Epithelial cell of esophagus (primary cell): ENCODE measurements around the gene INKA1.
A peak's percentile ranks its signal among the peaks of the same experiment; 100 is the strongest.
"Not testable (repeated sequence)": the region's sequence is repeated elsewhere in the genome, so short reads cannot be mapped to it uniquely, and the experiment has no call there.

Experiments
- DNase-seq: peaks from one replicate; pipeline ENCODE4 v3.0.0; 2010; ENCODE audit warnings: low read depth
- H3K4me3 ChIP-seq: 2 replicates; pipeline ENCODE4 v1.5.1; 2011; ENCODE audit warnings: mild to moderate bottlenecking, low read length, control low read depth
- CTCF ChIP-seq: IDR thresholded peaks from 2 replicates; pipeline ENCODE4 v1.5.1; 2011; ENCODE audit warnings: low read depth, mild to moderate bottlenecking, low read length, control low read depth, inconsistent platforms; ENCODE audit not compliant: insufficient read depth; ENCODE audit errors: missing control alignments

The INKA1 gene

GRCh38 chr3:49780080-49780974, 22.7 kb upstream of the INKA1 start:
- no peak overlapping the region for H3K4me3 ChIP-seq
- TF ChIP-seq CTCF, result no peak
- no peak for DNase-seq

GRCh38 chr3:49780975-49781365, 22.1 kb upstream of the INKA1 start:
- DNase-seq, H3K4me3 ChIP-seq: not testable (repeated sequence)

- TF ChIP-seq CTCF, result no peak
- H3K4me3 ChIP-seq, result no peak overlapping the region
- no peak for DNase-seq
These were observed 21.5 kb upstream of the INKA1 start for GRCh38 chr3:49781415-49782199.

- not testable (repeated sequence) for DNase-seq, H3K4me3 ChIP-seq
These were observed 20.8 kb upstream of the INKA1 start for GRCh38 chr3:49782277-49782676.

GRCh38 chr3:49785565-49786356, 17.3 kb upstream of the INKA1 start:
- peak overlapping the region; percentile 90 for H3K4me3 ChIP-seq
- no peak for TF ChIP-seq CTCF
- peak; percentile 37 for DNase-seq

- H3K4me3 ChIP-seq, result peak within 1 kb of the TSS; percentile 90
- DNase-seq, result peak; percentile 100
- no peak for TF ChIP-seq CTCF
These were observed 16.5 kb upstream of the INKA1 start, which contains the start of gene IP6K1 for GRCh38 chr3:49786357-49787181. Gene IP6K1 (minus strand): TSS chr3:49786542. CDS start chr3:49748040, 38,502 bp downstream.

GRCh38 chr3:49787182-49787464, 15.9 kb upstream of the INKA1 start:
- no peak for TF ChIP-seq CTCF
- peak overlapping the region; percentile 90 for H3K4me3 ChIP-seq
- DNase-seq, result peak; percentile 90
